AML-193 (cell line): ENCODE measurements around the gene CFAP54.
"Not testable (repeated sequence)": the region's sequence is repeated elsewhere in the genome, so short reads cannot be mapped to it uniquely, and the experiment has no call there.

ENCODE experiments used
- DNase-seq, 2 experiments: peaks; one replicate each; lab custom pipeline; 2025; lab: John Stamatoyannopoulos, UW

The CFAP54 gene

DNA sequence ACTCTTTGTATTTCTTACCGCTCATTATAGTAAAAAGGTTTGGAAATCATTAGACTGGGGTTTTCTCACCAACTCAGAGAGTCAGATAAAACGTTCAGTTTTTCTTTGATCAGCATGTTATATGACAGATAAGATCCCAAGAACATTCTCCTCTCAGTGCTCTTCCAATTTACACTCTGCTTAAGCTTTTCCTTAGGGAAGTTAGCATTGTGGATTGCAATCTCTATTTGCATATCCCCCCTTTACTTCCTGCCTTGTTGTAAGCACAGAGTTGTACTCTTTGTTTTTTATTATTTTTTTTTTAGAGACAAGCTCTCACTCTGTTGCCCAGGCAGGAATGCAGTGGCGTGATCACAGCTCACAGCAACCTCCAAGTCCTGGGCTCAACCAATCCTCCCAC, 11.4 kb upstream of the CFAP54 start:
- no peak for DNase-seq

DNA sequence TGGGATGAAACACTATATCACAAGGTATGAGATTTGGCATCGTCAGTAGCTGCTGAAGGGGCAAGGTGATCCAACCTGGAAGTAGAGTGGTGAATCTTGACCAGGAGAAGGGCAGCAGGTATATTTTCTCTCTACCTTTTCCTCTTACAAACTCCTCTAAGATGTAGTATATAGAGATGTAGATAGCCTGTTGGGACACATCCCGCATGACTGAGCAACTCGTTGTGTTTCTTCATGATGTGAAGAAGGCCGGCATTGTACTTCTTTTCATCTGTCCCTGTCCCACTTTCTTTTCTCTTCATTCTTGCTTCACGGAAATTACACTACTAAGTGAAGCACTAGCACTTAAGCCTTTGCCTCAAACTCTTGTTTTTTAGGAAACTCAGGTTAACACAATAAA, 7.3 kb upstream of the CFAP54 start:
- DNase-seq, result no peak

DNA sequence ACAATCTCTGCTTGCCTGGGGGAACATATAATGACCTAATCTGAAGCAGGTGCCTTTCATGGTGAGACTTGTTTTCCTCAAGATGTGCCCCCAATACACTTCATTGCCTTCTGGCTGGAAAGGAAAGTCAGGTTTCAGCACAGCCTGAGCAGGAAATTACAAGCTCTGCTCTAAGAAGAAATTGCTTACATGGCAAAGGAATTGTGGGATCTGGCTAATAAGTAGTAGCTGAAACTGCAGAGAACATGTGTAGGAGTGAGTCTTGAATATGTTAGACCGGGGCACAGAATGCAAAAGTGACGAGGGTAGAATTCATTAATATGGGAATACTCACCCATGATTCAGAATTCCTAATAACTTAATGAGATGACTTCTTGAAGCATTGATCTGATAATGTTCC, 6.3 kb upstream of the CFAP54 start:
- no peak for DNase-seq

DNA sequence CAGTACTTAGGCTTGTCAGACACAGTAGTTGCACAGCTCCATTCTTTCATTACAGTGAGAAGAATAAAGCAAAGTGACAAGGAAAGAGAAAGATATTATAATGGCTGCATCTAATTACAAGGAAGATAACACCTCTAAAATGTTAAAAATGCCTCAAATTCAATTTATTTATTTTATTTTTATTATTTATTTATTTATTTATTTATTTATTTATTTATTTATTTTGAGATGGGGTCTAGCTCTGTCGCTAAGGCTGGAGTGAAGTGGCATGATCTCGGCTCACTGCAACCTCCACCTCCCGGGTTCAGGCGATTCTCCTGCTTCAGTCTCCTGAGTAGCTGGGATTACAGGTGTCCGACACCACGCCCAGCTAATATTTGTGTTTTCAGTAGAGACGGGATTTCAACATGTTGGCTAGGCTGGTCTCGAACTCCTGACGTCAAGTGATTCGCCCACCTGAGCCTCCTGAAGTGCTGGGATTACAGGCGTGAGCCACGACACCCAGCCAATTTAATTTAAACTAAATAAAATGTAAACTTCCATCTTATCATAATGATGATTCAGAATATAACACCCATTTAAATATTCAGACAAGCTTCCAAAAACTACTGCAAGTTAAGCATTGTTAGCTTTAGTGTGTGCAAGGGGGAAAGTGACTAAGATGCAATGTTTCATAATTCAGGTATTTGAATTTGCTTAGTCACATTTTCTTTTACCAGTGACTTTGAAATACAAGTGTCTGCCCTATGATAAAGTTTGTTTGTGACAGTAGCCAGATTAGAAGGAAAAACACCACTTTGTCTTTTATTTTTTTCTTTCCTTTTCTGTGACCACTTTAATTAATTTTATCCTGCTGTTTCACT, 2.4 kb upstream of the CFAP54 start:
- DNase-seq, result no peak

DNA sequence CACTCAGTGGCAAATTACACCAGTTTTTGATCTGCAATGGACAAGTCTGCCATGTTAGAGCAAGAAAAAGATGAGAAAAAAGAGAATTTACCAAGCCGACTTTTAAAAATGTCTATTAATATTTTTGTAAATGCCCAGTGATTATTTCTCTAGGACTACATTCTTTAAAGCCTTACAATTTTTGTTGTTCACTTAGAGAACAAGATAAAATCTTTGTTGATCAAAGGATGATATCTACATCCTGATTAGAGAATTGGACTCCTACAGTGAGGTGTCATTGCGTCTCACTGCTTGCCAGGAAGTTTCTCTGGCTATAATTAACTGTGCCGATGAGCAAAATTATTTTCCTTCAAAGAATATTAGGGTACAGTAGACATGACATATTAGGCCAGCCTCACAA, 1.7 kb upstream of the CFAP54 start:
- no peak for DNase-seq

DNA sequence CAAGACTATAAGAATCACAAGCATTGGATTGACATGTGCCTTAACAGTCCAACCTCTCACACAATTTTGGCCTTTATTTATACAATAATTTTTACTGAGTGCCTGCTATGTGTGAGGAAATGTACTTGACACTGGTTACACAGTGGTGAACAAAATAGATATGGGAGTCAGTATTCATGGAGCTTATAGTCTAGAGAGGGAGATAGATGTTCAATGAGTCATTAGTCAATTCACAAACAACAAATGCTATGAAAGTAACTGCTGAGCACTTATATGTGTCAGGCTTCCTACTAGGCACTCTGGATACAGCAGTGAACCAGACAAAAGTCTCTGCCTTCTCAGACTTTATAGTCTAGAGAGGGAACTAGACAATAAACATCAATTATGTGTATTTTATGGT, 3.7 kb downstream of the CFAP54 start:
- no peak for DNase-seq

DNA sequence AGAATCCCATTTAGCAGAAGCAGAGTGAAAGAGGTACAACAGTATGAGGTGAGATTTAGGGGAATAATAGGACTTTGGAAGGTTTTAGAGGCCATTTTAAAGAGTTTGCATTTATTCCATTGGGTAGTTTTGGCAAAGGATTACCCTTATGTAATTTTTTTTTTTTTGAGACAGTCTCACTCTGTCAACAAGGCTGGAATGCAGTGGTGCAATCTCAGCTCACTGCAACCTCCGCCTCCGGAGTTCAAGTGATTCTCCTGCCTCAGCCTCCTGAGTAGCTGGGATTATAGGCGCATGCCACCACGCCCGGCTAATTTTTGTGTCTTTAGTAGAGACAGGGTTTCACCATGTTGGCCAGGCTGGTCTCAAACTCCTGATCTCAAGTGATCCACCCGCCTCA, 4.8 kb downstream of the CFAP54 start:
- DNase-seq, result not testable (repeated sequence)

DNA sequence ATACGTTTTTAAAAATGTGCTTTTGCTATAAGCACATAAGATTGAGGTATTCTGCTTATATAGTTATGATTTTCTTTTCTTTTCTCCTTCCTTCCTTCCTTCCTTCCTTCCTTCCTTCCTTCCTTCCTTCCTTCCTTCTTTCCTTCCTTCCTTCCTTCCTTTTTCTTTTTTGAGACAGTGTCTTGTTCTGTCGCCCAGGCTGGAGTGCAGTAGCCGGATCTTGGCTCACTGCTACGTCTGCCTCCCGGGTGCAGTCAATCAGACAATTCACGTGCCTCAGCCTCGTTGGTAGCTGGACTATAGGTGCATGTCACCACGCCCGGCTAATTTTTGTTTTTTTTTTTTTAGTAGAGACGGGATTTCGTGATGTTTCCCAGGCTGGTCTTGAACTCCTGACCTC, 5.8 kb downstream of the CFAP54 start:
- no peak for DNase-seq

DNA sequence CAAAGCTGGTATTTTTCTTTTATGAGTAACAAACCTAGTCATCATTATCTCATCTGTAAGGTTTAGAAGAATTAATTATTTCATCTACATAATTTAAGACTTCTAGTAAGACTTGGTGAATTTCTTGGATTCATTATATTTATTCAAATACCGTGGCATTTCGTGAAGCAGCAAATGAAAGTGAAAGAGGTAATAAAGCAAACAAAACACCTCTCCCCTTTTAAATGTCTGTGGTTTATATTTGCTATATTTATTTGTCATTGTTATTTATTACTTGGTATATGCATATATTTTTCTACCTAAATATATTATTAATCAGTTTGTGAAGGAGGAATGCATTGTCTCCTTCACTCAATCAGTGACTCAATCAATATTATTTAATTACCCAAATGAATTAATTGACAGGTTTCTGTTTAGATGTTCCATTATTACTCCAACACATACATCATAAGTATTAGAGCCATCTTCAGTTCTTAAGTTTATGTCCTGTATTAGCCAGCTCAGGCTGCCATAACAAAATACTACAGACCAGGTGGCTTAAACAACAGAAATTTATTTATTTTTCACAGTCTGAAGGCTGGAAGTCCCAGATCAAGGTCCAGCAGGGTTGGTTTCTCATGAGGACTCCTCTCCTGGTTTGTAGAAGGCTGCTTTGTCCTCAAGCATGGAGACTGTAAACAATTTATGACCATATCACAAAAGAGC, 6.6 kb downstream of the CFAP54 start:
- no peak for DNase-seq

DNA sequence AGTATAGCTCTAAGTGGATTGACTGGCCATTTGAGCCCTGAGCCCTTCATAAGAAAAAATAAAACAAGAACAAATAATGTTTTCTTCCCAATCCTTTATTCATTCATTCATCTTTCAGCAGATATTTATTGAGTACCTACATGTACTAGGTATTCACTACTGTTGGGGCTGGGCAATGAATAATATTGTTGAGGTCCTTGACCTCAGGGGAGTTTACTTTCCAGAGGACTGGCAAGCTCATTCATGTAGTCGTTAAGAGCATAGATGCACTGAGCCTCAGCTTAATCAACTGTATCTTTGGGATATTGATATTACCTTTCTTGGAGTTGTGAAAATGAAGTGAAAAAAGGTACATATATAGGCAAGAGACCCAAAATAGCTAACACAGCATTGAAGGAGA, 7.6 kb downstream of the CFAP54 start:
- no peak for DNase-seq

DNA sequence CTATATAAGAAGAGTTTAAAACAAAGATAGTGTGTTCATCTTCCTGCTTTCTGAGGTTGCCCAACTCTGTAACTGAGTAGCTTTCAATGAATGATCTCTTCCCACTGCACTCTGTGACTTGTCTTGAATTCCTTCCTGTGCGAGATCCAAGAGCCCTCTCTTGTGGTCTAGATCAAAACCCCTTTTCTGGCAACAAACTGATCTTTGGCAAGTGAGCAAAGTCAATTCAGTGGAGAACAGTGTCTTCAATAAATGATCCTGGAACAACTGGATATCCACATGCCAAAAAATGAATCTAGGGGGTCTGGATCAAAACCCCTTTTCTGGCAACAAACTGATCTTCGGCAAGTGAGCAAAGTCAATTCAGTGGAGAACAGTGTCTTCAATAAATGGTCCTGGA, 8.5 kb downstream of the CFAP54 start:
- no peak for DNase-seq

DNA sequence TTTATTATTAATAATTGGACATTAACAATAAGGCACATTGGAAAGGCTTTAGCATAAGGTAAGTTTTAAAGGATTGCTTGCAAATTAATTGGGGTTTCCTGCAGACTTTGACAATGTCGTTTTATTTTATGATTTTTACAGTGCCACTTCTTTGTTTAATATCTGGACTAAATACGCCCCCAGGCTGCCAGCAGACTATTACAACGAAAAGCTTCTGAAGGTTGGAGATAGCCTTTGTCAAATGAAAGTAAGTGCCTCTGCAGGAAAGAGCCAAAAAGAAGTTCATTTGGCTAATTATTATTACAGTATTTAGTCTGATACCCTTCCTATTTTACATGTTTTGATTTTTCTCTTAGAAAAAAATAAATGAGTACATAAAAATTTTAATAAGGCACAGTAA, 11.3 kb downstream of the CFAP54 start:
- DNase-seq, result no peak

DNA sequence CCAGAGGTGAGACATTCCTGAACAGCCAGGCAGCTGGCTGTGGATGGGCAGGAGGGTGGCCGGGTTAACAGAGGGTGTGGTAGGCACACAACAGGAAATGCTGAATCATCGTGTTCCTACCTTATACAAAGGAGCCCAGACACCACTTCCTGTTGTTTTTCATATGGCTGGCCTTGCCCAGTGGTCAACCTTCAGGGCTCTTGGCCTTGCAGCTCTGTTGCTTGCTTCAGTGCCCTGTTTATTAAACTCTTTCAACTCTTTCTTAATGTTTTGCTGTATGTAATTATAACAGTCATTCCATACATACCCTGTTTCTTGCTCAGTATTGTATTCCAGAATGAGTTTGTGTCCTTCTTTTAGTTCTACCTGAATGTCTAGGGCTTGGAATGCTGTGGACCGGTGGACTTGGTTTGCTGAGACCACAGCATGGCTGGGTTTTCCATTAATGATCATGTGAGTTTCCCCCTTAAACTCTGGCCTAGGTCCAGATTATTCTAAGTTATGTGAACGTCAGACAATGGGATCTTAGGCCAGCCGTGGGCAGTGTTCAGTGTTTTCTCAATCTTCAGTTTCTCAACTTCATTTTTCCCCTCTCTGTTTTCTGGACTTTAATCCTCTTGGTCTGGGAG, 11.9 kb downstream of the CFAP54 start:
- DNase-seq, result peak; percentile 32 to 33

DNA sequence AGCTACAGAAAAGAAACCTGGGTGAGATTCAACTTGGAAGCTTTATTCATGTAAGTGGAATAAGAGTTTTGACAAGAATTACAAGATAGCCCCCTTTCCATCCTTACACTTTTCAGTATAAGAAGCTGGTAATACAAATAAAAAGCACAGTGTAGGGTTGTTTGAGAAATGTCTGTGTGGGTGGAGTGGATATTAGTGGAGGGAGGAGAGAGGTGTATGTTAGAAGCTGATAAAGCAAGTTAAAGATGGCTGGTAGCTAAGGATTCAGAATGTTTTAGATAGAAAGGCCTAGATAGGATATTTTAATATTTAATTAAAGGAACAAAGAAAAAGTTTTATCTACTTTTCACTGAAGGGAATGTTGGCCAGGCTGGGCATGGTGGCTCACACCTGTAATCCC, 12.5 kb downstream of the CFAP54 start:
- no peak for DNase-seq

DNA sequence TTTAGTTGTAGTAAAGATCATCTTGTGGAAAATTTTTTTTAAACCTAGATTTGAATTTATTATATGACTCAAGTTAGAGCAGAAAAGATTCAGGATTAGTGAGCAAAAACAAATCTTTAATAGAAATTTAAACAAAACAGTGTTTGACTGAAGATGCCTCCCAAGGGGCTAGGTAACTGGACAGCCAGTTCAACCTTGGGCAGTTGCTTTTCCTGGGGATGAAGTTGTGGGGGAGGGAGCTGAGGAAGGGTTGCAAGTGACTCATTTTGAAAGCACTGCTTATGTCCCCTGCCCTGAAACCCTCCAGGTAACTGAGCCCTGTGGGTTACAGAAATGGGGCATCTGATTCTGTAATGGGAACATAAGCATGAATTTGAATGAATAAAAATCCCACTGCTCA, 13.1 kb downstream of the CFAP54 start:
- no peak for DNase-seq

DNA sequence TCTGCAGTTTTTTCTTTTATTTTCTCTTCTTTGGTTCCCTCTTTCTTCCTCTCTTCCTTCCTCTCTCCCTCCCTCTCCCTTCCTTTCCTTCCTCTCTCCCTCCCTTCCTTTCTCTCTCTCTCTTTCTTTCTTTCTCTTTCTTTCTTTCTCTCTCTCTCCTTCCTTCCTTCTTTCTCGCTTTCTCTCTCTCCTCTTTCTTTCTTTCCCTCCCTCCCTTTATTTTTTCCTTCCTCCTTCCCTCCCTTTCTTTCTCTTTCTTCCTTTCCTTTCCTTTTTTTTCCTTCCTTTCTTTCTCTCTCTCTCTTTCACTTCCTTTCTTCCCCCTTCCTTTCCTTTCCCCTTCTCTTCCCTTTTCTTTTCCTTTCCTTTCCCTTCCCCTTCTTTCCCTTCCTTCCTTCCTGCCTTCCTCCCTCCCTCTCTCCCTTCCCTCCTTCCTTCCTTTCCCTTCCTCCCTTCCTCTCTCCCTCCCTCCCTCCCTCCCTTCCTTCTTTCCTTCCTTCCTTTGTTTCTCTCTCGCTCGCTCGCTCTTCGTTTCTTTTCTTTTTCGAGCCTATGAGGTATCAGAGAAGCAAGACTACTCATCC, 13.7 kb downstream of the CFAP54 start:
- DNase-seq, result no peak

DNA sequence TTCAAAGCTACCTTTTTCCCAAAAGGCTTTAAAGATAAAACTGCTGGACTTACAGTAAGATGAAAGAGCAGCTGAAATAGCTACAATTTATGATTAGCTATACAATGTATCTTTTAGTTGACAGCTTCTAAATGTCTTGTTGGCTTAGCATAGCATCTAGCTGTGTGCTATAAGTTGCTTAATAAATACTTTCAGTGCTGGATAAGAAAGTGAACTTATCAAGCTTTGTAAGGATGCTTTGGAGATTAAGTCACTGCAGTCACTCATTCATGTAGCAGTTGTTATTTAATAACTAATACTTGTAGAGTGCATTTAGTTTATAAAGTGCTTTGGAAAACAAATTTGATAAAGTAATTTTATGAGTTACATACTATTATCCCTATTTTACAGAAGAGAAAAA, 14.6 kb downstream of the CFAP54 start:
- no peak for DNase-seq

DNA sequence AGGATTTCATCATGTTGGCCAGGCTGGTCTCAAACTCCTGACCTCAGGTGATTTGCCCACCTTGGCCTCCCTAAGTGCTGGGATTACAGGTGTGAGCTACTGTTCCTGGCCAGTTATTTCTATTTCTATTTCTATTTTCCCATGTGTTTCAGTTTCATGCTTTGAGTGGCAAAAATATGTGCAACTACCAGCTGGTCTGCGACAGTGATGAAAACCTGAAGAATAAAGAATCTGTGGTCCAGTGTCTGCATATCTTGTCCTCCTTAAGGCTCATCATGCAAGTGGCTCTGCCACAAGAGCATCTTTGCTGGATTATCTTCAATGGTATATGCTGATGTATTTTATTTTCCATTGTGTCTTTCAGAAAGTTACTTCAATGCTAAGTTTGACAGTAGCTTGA, 17.4 kb downstream of the CFAP54 start:
- no peak for DNase-seq

DNA sequence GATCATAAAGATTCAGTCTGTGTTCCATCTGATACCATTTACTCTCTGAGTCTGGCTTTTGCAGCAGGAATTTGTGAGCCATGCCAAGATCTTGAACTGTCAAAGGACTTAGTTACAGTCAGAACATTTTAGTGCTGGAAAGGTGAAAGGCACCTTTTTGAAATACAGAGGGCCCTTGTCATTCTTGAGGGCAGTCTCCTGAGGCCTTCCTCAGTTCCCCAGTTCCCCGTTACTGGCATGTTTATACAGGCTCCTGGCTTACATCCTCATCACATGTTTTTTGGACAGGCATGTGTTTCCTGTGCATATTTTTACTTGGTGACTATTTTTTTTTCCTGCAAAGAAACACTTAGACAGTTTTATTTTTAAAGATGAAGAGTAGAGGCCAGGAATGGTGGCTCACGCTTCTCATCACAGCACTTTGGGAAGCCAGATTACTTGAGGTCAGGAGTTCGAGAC, 21.0 kb downstream of the CFAP54 start:
- DNase-seq, result no peak

DNA sequence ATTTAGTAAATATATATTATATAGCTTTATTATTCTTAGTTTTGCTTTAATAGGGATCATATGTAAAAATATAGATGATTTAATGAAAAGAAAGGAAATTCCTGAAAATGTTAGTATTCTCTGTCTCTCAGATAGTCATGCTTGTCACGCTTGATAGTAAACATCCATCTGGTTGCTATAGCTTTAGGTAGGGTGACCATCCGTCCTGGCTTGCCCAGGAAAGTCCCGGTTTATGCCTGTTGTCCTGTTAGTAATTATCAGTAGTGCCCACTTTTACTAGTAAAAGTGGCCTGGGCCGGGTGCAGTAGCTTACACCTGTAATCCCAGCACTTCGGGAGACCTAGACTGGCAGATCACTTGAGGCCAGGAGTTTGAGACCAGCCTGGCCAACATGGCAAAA, 23.8 kb downstream of the CFAP54 start:
- DNase-seq, result no peak

DNA sequence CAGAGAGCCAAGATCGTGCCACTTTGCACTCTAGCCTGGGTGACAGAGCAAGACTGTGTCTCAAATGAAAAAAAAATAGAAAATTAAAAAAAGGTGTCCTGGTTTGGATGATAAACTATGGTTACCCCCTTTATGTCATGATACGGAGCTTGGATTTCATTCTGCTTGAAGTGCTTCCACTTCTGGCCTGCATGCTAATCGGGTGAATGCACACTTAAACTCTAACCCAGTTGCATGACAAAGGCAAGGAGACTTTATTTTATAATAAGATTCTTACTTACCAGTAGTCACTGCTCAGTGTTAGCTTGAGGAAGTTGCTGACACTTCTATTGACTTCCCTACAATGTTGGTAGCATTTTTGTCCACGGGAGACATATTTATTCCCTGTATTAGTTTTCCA, 24.3 kb downstream of the CFAP54 start:
- DNase-seq, result no peak

DNA sequence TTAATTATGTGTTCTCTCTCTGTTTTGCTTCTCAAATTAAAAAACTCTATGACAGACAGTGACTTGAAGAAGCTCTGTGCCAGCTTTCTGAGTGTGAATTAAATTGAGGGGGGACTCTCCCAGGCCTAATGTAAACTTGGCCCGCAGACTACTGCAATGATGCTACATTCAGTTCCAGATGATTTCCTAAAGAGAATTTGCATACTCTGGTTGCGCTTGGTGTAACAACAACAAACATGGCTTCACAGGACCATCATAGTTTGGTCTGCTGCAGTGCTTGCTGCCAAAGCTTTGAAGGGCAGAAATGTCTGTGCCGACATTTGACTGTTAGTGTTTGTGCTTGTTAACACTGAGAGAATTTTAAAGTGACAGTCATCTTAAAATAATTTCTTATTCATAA, 25.0 kb downstream of the CFAP54 start:
- DNase-seq, result no peak
